Fibroblast of pulmonary artery (primary cell): ENCODE measurements around the gene PIGK.

Experiments used
- DNase-seq: peaks from one replicate; pipeline ENCODE4 v3.0.0-alpha.2; 2010; ENCODE audit warnings: low read depth
- H3K4me3 ChIP-seq: replicated peaks from 2 replicates; pipeline ENCODE4 v1.5.1; 2011; ENCODE audit warnings: low read depth, mild to moderate bottlenecking, control low read depth, low read length, moderate library complexity
- TF ChIP-seq, protein P1 (sequence below): IDR thresholded peaks from 2 replicates; pipeline ENCODE4 v1.5.1; 2011; ENCODE audit warnings: mild to moderate bottlenecking, control low read depth, low read length, inconsistent platforms; ENCODE audit errors: missing control alignments

PIGK gene

DNA sequence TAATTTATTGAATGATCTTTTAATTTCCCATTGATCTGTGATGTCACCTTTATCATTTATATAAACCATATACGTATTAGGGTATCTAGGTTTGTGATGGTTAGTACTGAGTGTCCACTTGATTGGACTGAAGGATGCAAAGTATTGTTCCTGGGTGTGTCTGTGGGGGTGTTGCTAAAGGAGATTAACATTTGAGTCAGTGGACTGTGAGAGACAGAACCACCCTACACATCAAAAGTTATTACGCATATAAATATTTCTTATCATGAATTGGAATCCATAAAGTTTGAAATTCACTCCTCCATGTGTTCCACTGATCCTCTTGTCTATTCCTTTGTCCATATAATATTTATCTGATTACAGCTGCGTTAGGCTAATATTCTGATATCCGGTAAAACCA lies 100.5 kb downstream of the PIGK start:
- TF ChIP-seq, protein P1, sequence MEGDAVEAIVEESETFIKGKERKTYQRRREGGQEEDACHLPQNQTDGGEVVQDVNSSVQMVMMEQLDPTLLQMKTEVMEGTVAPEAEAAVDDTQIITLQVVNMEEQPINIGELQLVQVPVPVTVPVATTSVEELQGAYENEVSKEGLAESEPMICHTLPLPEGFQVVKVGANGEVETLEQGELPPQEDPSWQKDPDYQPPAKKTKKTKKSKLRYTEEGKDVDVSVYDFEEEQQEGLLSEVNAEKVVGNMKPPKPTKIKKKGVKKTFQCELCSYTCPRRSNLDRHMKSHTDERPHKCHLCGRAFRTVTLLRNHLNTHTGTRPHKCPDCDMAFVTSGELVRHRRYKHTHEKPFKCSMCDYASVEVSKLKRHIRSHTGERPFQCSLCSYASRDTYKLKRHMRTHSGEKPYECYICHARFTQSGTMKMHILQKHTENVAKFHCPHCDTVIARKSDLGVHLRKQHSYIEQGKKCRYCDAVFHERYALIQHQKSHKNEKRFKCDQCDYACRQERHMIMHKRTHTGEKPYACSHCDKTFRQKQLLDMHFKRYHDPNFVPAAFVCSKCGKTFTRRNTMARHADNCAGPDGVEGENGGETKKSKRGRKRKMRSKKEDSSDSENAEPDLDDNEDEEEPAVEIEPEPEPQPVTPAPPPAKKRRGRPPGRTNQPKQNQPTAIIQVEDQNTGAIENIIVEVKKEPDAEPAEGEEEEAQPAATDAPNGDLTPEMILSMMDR: no peak
- no peak overlapping the region for H3K4me3 ChIP-seq
- DNase-seq: no peak

DNA sequence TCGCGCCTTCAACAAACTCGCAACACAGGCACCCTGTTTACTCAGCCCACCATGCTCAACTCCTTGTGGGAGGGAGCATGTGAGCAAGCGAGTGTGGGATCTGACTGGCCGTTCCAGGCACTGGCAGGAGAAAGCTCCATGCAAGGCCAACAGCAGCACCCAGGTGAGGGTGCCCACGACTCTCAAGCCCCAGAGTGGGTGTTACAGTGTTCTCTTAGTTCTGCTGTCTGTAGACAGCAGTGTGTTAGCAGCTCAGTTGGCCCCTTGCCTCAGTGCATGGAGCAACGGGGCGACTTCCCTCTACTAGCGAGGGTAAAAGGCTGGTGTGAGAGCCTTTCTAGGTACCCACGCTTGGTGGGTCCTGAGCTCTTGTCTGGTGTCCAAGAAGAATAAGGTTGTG lies 114.6 kb downstream of the PIGK start:
- TF ChIP-seq, protein P1: no peak
- no peak overlapping the region for H3K4me3 ChIP-seq

DNA sequence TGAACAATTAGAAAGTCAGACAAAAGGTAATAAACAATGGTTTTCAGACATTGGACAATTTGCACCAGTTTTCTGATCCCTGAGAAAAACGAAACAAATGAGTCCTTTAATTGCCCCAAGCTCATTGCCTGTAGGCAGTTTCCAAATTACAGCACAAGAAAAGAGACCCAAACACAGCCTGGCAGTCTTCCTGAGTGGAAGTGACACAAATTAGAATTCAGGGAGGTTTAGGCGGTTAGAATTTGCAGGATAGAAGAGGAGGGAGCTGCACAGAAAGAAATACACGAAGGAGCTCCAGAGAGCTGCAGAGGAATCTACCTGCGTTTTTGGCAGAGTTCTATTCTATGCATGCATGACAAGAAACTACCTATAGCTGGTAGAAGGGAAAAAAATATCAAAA lies 115.7 kb downstream of the PIGK start:
- TF ChIP-seq, protein P1: no peak
- no peak for DNase-seq
- no peak overlapping the region for H3K4me3 ChIP-seq

More for the DNA sequence above, 114.6 kb downstream of the PIGK start:
- DNase-seq: no peak

DNA sequence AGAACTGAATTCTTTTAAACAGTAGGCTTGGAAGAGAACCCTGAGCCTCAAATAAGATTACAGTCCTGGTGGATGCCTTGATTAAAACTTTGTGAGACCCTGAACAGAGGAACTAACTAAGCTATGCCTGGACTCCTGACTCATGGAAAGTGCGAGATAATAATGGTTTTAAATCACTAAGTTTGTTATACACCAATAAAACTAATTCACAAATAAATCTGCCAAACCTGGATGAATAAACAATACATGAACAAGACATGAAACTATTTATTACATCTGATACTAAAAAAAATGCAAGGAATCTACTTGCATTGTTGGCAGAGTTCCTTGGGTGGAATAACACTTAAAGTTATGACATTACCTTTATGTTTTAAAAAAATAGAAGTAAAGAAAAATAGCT lies 118.4 kb downstream of the PIGK start:
- peak; percentile 14 for DNase-seq
- H3K4me3 ChIP-seq: no peak overlapping the region
- TF ChIP-seq, protein P1: no peak

DNA sequence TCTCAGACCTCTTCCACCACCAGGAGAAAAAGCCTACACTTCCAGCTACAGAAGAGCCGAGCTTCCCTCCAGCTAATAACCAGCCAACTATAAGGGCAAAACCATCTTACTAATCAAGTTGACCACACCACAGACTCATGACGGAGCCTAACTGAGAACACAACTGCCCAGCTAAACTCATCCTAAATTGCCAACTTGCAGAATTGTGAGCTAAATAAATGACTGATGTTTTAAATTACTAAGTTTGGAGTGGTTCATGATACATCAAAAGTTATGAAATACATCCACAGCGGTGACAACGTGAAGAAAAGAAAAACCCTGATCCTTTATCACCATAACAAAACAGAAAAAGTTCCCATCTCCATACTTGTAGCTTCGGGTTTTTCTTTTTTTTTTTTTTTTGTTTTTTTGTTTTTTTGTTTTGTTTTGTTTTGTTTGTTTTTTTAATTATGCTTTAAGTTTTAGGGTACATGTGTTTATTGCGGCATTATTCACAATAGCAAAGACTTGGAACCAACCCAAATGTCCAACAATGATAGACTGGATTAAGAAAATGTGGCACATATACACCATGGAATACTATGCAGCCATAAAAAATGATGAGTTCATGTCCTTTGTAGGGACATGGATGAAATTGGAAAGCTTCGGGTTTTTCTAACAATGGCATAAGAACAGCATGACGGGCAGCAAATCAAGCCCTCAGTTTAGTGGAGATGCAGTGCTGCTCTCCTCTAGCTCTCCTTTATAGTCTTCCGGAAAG lies 122.6 kb downstream of the PIGK start:
- no peak for DNase-seq
- H3K4me3 ChIP-seq: no peak overlapping the region
- TF ChIP-seq, protein P1: no peak

DNA sequence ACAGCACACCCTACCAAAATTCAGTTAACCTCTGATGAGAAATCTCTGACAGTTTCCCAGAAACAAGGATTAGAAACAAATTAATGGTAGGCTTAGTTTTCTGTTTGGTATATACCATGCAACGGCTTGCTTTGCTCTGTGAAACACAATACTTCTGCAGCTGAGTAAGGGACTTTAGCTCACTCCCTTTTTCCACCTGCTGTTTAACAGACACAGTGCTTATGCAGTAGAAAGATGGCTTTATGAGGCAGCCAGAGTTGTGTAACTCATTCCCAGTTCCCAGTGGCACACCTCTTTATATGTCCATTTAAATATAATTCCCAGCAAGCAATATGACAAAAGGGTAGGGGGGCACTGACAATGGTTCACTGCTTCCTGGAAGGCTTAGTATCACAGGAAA lies 124.0 kb downstream of the PIGK start:
- no peak overlapping the region for H3K4me3 ChIP-seq
- no peak for DNase-seq
- TF ChIP-seq, protein P1: no peak

DNA sequence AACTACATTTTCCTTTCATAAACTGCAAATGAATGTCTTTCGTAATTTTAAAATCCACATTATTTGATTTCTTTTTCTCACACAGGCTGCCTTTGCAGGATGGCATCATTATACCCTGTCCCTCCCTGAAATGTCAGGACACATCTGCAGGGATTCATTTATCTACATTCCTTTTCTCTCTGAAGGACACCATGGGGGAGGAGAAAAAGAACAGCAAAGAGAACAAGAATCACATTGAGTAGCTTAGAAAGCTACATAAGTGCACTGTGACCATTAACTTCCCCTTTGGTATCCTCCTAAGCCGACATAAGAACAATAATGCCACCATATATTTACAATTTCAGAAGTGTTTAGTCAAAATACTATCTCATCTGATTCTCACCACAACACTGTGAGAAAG lies 129.5 kb downstream of the PIGK start:
- TF ChIP-seq, protein P1: no peak
- no peak overlapping the region for H3K4me3 ChIP-seq
- DNase-seq: no peak
